ENCODE measurements around the gene PRELID3B. TPM values are rescaled to one million over a fixed set of nuclear protein-coding genes. Genes with fewer than 3 reads are reported as not detected.

Gene PRELID3B
- total RNA-seq, 1 experiment from 2014 or later = 52.6 TPM

DNA sequence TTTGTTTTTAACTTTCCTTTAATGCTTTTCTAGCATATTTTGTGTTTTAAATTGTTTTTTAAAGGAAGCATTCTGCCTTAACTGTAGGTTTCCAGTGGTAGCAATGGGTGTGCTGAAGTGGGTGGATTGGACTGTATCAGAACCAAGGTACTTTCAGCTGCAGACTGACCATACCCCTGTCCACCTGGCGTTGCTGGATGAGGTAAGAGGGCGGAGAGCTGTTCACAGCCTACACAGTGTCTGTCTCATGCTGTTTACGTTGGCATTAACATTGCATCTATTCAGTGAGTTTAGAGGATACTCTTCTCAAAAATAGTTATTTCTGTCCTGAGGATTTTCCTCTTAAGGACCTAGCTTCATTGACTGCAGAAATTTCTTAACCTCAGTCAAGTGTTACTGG, 49.7 kb downstream of the PRELID3B start:
- Histone ChIP-seq H4K20me1 (ENCODE audit: control insufficient read depth, insufficient read depth, insufficient read length) (no peaks in the 10 kb centered on the region), H3K4me2 (ENCODE audit: insufficient read depth, insufficient read length, low read length) (no peak overlapping the region), H3T11ph (ENCODE audit: low read length) (no peak overlapping the region), H3K14ac (ENCODE audit: insufficient read depth, low read length) (no peak overlapping the region), H3K9ac (ENCODE audit: extremely low read depth, insufficient read length, low read length) (no peak overlapping the region), H3K4ac (ENCODE audit: low read depth, low read length) (no peak overlapping the region), H4K91ac (ENCODE audit: insufficient read length, low read depth, low read length) (no peak overlapping the region), H2AK5ac (ENCODE audit: insufficient read length, low read length) (no peak overlapping the region), H3K23ac (ENCODE audit: insufficient read length, low read depth, low read length) (no peak overlapping the region), H2BK120ac (ENCODE audit: low read depth, low read length, poor library complexity, severe bottlenecking) (no peak overlapping the region), H3K56ac (ENCODE audit: insufficient read length, low read depth, low read length) (no peak overlapping the region), H3K27me3 (ENCODE audit: insufficient read depth, low read length) (no peaks in the 10 kb centered on the region), H4K8ac (replicated peaks; ENCODE audit: insufficient read length, low read depth, low read length) (no peak overlapping the region), H3K23me2 (ENCODE audit: insufficient read length, low read depth, low read length, poor library complexity, severe bottlenecking) (no peaks in the 10 kb centered on the region), H4K5ac (ENCODE audit: insufficient read length, low read depth, low read length) (no peak overlapping the region), H2BK15ac (ENCODE audit: low read depth, low read length) (no peak overlapping the region), H3K18ac (ENCODE audit: insufficient read length, low read depth, low read length) (no peak overlapping the region), H3K27ac (ENCODE audit: insufficient read length, low read depth, low read length) (no peak overlapping the region), H3K9me3 (ENCODE audit: control insufficient read depth, low read depth, low read length) (no peaks in the 10 kb centered on the region), H2BK5ac (ENCODE audit: insufficient read length, low read length) (no peak overlapping the region), H3K4me1 (ENCODE audit: insufficient read depth, low read length) (no peaks in the 10 kb centered on the region), H3K79me1 (ENCODE audit: insufficient read depth, low read depth, low read length, poor library complexity, severe bottlenecking) (no peaks in the 10 kb centered on the region), H2BK20ac (ENCODE audit: low read depth, low read length, poor library complexity, severe bottlenecking) (no peak overlapping the region), H2AFZ (ENCODE audit: low read length) (no peak overlapping the region), H2BK12ac (ENCODE audit: insufficient read length, low read depth, low read length) (no peak overlapping the region), H3K79me2 (ENCODE audit: insufficient read depth, low read length) (no peaks in the 10 kb centered on the region)
- Mint-ChIP-seq H3K27me3 (ENCODE audit: low read depth) (no peaks in the 10 kb centered on the region; the same call in 1 of the 2 replicates), H3K4me1 (no peaks in the 10 kb centered on the region), H3K36me3 (ENCODE audit: insufficient read depth in 1 of 3, low read depth in 3 of 3) (peaks cover 38 to 95% (median 92%) of the 10 kb centered on the region in 3 experiments), H3K27ac (no peak overlapping the region), H3K9me3 (no peaks in the 10 kb centered on the region), H3K4me3 (no peak overlapping the region)
- no peak for DNase-seq
- TF ChIP-seq, protein P1, sequence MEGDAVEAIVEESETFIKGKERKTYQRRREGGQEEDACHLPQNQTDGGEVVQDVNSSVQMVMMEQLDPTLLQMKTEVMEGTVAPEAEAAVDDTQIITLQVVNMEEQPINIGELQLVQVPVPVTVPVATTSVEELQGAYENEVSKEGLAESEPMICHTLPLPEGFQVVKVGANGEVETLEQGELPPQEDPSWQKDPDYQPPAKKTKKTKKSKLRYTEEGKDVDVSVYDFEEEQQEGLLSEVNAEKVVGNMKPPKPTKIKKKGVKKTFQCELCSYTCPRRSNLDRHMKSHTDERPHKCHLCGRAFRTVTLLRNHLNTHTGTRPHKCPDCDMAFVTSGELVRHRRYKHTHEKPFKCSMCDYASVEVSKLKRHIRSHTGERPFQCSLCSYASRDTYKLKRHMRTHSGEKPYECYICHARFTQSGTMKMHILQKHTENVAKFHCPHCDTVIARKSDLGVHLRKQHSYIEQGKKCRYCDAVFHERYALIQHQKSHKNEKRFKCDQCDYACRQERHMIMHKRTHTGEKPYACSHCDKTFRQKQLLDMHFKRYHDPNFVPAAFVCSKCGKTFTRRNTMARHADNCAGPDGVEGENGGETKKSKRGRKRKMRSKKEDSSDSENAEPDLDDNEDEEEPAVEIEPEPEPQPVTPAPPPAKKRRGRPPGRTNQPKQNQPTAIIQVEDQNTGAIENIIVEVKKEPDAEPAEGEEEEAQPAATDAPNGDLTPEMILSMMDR (conservative IDR thresholded peaks at IDR 0.05) = no peak
- WGBS (ENCODE audit: extremely low coverage, insufficient read length, low lambda C conversion rate) = no CpG with 5 or more reads among the region's 3 CpGs
